Fibroblast of upper back skin (primary cell): ENCODE measurements around the gene AHSP.
A peak's percentile ranks its signal among the peaks of the same experiment; 100 is the strongest.
"Not testable (repeated sequence)": the region's sequence is repeated elsewhere in the genome, so short reads cannot be mapped to it uniquely, and the experiment has no call there.

Experiments
- DNase-seq: peaks from one replicate; pipeline ENCODE4 v3.0.0-alpha.2; 2013

Gene AHSP

GRCh38 chr16:31527734-31528274 lies at the start of gene AHSP:
Gene AHSP (plus strand): TSS chr16:31527900. CDS start chr16:31528140, 240 bp downstream.
- no peak for DNase-seq

DNA sequence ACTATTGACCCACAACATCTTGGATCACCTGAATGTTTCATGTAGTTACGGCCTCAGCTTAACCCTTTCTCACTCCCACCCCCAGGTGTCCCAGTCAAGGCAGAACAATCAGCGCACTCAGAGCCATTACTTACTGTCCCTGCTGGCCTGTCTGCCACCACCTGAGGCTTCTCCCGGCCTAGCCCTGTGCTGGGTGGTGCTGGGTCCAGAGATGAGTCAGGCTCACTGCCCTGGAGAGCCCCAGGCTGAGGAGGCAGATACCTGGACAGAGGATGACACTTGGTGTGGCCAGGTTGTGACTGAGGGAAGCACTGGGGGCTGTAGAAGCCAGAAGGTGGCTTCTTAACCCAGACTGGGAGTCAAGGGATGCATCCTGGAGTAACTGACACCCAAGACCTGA lies 48.7 kb upstream of the AHSP start:
- DNase-seq, result no peak

- no peak for DNase-seq
Observed at GRCh38 chr16:31479751-31480150, 47.9 kb upstream of the AHSP start.

- peak; percentile 23 for DNase-seq
Observed at GRCh38 chr16:31480851-31481536, 46.7 kb upstream of the AHSP start.

GRCh38 chr16:31483081-31483480 lies 44.6 kb upstream of the AHSP start, which contains the start of gene SLC5A2:
Gene SLC5A2 (plus strand): TSS chr16:31483123. CDS start chr16:31483137, 14 bp downstream.
- no peak for DNase-seq

DNA sequence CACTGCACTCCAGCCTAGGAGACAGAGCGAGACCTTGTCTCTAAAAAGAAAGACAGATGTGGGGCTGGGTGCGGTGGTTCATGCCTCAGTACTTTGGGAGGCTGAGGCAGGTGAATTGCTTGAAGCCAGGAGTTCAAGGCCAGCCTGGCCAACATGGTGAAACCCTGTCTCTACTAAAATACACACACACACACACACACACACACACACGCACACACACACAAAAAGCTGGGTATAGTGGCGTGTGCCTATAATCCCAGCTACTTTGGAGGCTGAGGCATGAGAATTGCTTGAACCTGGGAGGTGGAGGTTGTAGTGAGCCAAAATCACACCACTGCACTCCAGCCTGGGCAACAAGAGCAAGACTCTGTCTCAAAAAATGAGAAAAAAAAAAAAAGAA lies 43.7 kb upstream of the AHSP start:
- not testable (repeated sequence) for DNase-seq

- DNase-seq, result no peak
Observed at GRCh38 chr16:31484491-31485171, 43.1 kb upstream of the AHSP start.

DNA sequence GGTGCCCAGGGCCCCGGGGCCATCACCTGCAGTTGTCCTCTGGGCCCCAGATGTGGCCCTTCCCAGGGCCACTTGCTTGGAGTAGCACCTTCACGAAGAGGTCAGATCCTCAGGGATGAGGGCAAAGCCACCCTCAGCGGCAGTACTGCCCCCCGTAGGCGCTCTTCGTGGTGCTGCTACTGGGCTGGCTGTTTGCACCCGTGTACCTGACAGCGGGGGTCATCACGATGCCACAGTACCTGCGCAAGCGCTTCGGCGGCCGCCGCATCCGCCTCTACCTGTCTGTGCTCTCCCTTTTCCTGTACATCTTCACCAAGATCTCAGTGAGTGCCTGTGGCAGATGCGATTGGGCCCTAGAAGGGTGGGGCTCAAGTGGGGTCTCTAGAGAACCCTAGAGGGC lies 42.1 kb upstream of the AHSP start:
- no peak for DNase-seq

DNA sequence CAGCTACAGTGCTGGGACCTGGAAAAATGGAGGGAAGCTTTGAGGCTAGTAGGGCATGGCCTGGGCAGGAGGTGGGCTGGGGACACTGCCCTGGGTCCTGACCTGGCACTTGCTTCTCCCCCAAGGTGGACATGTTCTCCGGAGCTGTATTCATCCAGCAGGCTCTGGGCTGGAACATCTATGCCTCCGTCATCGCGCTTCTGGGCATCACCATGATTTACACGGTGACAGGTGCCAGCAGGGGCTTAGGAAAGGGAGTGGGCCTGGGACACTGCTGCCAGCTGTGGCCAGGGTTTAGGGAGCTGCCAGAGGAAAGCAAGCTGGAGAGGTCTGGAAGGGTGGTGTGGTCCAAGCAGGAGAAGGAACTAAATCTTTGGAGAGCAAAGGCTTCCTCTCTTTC lies 41.7 kb upstream of the AHSP start:
- no peak for DNase-seq

DNA sequence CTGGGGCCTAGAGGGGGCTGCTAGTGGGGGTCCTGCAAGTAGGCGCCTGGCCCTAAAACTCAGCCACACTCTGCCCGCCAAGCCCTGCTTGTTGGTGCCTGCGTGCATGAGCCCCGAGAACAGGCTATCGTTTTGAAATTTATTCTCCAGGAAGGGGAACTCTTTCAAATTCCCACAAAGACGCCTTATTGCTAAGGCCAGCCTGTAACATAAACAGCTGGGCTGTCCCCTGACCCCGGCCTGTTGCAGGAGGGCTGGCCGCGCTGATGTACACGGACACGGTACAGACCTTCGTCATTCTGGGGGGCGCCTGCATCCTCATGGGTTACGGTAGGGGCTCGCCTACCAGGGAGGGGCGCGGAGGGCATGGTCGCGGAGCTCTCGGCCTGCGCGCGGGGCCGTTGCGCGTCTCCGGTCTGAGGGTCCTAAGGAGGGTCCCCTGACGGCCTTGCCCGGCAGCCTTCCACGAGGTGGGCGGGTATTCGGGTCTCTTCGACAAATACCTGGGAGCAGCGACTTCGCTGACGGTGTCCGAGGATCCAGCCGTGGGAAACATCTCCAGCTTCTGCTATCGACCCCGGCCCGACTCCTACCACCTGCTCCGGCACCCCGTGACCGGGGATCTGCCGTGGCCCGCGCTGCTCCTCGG lies 40.5 kb upstream of the AHSP start:
- no peak for DNase-seq

DNA sequence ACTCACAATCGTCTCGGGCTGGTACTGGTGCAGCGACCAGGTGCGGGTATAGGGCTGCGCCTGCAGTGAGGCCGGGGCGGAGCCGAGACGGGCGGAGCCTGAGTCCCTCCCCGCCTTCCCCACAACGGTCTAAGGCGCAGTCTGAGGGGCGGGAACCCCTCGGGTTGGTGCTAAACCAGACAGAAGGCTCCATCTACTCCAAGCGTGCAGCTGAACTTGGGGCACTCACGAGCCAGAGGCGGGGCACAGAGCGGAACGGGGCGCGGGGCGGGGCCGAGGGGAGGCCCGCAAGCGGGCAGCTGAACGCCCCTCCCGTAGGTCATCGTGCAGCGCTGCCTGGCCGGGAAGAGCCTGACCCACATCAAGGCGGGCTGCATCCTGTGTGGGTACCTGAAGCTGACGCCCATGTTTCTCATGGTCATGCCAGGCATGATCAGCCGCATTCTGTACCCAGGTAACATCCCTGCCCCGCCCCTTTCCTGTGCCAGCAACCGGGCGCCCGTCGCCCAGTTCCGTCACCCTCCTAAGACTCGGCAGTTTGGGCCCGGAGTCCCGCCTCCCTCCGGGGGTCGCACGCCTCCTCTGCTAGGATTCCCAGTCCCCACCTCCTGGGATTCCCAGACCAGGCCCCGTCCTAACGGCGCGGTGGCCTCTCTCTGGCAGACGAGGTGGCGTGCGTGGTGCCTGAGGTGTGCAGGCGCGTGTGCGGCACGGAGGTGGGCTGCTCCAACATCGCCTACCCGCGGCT lies 39.8 kb upstream of the AHSP start:
- DNase-seq, result no peak

DNA sequence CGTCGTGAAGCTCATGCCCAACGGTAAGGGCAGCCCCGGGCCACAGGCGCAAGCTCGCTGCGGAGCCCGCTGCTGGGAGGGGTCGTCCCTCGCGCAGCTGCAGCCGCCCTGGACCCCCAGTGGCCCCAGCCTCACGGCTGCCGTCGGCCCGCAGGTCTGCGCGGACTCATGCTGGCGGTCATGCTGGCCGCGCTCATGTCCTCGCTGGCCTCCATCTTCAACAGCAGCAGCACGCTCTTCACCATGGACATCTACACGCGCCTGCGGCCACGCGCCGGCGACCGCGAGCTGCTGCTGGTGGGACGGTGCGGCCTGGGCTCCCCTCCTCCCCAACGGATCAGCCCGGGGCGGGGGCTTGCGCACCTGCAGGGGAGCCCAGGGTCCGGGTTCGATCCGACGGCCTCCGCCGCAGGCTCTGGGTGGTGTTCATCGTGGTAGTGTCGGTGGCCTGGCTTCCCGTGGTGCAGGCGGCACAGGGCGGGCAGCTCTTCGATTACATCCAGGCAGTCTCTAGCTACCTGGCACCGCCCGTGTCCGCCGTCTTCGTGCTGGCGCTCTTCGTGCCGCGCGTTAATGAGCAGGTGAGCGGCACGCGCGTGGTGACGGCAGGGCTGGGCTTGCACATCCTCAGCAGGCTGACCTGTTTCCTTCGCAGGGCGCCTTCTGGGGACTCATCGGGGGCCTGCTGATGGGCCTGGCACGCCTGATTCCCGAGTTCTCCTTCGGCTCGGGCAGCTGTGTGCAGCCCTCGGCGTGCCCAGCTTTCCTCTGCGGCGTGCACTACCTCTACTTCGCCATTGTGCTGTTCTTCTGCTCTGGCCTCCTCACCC lies 39.0 kb upstream of the AHSP start:
- no peak for DNase-seq

GRCh38 chr16:31489298-31489564 lies 38.5 kb upstream of the AHSP start:
- no peak for DNase-seq

GRCh38 chr16:31489616-31490584 lies 37.8 kb upstream of the AHSP start:
- DNase-seq, result no peak

- no peak for DNase-seq
Observed at GRCh38 chr16:31491778-31492418, 35.8 kb upstream of the AHSP start.

DNA sequence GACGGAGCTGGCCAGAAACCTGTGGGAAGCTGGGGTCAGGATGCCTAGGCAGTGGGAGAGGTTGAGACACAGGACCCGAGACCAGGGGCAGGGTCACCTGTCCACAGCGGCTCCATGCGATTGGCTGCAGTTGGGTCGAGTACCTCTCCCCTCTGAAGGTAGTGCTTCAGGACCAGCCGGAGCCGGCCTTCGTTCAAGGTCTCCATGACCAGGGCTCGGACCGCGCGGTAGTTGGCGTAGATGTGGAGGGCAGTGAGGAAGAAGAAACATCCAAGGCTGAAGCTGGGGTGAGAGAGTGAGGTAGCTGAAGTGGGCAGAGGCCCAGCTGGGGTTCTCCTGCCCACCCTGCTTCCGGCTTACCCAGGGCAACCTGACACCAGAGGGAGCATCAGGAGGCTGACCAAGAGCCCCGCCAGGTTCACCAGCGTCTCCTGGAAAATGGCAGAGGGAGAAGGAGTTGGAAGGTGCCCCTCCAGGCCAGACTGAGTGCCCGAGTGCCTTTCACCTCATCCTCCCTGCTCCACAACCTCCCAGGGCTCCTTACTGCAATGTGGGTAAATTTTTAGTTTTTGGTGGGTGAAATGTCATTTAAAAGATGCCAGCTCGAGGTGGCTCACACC lies 34.1 kb upstream of the AHSP start:
- DNase-seq, result no peak

DNA sequence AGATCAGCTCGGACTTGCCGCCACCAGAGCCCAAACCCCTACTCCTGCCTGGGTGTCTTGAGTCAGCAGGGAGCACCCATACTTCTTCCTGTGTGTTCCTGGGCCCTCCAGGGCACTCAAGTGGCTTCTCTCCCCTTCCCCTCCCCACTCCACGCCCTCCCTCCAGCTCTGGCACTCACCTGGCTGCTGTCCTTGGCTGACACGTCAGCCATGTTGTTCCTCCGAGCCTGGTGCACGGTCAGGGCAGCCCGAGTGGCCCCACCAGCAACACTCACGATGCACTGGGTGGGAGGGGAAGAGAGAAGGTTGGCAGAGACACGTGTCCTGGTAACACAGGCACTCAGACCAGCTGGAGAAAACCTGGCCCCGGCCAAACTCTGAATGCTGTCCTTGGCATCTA lies 31.0 kb upstream of the AHSP start:
- DNase-seq, result no peak

DNA sequence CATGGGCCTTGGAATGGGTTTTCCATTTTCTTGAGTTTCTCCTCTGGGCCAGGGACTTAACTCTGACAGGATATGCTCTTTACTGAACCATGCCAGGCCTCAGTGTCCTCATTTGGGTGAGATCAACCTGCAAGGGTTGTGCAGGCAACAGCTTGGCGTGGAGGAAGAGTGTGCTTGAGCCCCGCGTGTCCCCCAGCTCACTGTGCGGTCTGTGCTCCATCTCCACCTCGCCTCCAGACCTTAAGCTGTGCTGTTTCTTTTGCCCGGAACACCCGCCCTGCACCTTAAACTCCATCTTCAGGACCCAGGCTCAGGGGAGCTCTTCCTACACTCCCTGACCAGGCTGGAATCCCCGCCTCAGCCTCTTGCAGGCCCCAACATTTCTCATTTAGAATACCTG lies 29.2 kb upstream of the AHSP start:
- no peak for DNase-seq

DNA sequence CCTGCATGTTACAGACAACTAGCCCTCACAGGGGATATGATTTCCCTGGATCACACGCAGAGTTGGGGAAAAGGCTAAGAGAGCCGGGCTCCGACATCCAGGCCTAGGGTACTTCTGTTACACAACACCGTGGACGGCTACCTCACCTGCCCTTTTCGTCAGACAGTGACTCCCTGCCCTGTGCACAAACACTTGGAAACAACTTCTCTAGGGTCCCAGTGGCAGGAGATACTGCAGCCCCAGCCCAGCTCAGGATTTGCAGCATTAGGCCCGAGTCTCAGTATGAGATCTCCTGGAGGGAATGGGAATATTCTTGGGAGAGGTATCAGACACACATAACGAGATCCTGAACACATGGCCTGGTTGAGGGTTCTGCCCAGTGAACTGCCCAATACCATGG lies 27.8 kb upstream of the AHSP start:
- no peak for DNase-seq
